ENCODE measurements around the gene DAND5.

- TF ChIP-seq CTCF (IDR thresholded peaks at IDR 0.05; ENCODE audit: borderline replicate concordance, extremely low read depth, low read length, poor library complexity, severe bottlenecking) (no peak), EZH2 (IDR thresholded peaks at IDR 0.05; ENCODE audit: borderline replicate concordance, low read depth, low read length, severe bottlenecking) (no peak)
Measured at GRCh38 chr19:12974301-12975220, 5.2 kb downstream of the DAND5 start.

All from DND-41 (cell line).